AG09309 (cell line): ENCODE measurements around the gene GPC5.
"Not testable (repeated sequence)": the region's sequence is repeated elsewhere in the genome, so short reads cannot be mapped to it uniquely, and the experiment has no call there.

ENCODE experiments used
- DNase-seq: peaks from one replicate; pipeline ENCODE4 v3.0.0-alpha.2; 2010; ENCODE audit warnings: low read depth
- H3K4me3 ChIP-seq: 2 replicates; pipeline ENCODE4 v1.5.1; 2011; ENCODE audit warnings: mild to moderate bottlenecking, low read depth, low read length, moderate library complexity; ENCODE audit not compliant: control insufficient read depth
- TF ChIP-seq, protein P1 (sequence below): IDR thresholded peaks from 2 replicates; pipeline ENCODE4 v1.5.1; 2011; ENCODE audit warnings: mild to moderate bottlenecking, low read depth, low read length, inconsistent platforms; ENCODE audit not compliant: insufficient read depth, control insufficient read depth; ENCODE audit errors: missing control alignments

The GPC5 gene

DNA sequence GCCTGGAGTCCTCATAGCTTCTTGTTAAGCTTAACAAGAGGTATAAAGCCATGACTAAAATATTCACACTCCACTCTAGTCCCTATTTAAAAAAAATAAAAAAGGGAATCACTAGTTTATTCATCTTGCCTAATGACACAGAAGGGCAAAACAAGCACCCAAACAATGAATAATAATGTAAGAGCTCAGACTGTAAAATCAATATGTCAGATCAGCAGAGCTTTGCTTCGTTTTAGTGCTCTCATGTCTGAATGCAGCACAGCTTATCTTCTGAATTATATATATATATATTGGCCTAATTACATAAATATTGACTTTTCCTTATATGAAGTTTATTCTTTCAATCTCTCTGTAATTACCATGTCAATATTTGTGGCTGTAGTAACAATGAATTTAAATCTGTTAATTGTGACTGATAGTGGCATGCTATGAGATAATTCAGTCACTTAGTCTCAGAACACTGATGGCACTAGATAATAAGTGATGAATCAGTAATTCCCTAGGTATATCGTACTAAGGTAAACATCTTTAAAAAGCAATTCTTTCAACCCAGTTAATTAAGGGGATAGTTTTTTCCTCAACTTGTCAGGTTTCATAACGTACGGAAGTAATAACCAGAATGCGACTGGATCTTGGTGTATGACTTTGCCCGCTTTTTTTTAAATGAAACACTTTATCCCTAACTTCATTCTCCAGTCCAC, 1466.3 kb downstream of the GPC5 start:
- no peak overlapping the region for H3K4me3 ChIP-seq
- DNase-seq, result no peak
- TF ChIP-seq, protein P1, sequence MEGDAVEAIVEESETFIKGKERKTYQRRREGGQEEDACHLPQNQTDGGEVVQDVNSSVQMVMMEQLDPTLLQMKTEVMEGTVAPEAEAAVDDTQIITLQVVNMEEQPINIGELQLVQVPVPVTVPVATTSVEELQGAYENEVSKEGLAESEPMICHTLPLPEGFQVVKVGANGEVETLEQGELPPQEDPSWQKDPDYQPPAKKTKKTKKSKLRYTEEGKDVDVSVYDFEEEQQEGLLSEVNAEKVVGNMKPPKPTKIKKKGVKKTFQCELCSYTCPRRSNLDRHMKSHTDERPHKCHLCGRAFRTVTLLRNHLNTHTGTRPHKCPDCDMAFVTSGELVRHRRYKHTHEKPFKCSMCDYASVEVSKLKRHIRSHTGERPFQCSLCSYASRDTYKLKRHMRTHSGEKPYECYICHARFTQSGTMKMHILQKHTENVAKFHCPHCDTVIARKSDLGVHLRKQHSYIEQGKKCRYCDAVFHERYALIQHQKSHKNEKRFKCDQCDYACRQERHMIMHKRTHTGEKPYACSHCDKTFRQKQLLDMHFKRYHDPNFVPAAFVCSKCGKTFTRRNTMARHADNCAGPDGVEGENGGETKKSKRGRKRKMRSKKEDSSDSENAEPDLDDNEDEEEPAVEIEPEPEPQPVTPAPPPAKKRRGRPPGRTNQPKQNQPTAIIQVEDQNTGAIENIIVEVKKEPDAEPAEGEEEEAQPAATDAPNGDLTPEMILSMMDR, result no peak

DNA sequence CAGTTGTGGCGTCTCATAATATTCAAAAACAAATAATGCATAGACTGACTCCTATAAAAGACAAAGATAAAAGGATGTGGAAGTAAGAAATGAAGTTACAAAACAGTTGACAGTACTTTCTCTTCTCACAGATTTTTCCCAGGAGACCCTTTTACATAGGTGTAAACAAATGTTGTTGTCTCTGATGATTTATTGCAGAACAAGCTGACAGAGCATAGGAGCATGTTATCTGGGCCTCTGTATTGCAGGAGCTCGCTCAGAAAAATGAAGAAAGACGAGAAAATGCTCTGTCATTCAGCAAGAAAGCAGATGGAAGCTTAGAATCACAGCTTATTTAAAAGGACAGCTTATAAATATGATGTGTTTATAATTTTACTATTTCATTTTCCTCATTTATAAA, 1474.6 kb downstream of the GPC5 start:
- DNase-seq, result no peak
- TF ChIP-seq, protein P1, result no peak
- H3K4me3 ChIP-seq, result no peak overlapping the region

DNA sequence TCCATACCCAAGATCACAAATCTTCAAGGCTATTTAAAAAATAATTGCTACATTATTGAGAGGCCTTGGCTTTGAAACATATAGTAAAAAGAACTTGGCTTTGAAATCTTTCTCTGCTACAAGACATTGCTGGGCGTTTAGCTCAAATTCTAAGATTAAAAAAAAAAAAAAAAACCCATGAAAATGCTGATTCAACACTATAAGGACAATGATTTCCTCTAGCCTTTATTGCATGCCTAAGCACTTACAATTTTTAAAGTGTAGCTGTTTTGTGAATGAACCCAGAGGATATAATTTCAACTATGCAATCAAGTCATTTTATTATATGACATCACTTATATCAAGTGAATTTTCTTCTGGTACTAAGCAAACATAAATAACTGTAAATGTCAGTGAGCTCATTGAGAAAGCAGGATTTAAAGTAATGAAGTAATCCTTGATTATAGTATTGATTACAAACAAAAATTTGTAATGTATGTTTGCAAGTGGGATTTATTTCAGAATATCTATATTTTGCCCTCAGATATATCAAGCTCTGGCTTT, 1488.2 kb downstream of the GPC5 start:
- DNase-seq, result no peak
- H3K4me3 ChIP-seq, result no peak overlapping the region
- TF ChIP-seq, protein P1, result no peak

DNA sequence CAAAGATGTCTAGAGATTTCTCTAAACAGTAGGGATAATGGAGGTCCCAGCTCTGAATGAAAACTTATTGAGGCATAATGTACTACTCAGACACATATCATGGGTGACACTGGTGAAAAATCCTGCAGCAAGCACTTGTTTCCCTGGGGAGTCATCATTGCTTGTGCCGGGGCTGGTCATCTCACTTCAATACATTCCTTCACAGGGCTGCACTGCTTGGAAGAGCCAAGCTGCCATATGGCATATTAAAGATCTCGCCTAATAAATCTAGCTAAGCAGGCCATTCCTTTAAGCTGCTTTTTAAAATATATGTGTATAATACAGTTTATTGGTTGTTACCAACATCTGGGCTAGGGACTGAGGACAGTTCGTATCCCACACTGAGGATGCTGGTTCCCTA, 1496.0 kb downstream of the GPC5 start:
- no peak for DNase-seq
- no peak overlapping the region for H3K4me3 ChIP-seq
- TF ChIP-seq, protein P1, result no peak

DNA sequence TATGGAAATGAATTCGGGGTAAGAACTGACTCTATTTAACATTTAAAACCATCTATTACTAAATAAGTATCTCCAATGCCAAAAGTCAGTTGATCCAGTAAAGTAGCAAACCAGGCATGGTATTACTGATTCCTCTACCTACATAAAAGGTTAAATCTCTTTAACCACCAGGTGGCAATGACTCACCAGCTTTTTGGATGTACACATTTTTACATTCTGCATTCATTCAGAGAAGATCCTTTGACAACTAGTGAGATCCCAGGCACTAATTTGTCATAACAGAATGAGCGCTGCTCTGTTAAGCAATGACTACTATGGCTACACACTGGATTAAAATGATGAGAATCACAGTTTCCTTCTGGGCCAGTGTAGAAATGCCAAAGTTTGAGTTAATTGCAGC, 1498.4 kb downstream of the GPC5 start:
- DNase-seq, result no peak
- no peak overlapping the region for H3K4me3 ChIP-seq
- TF ChIP-seq, protein P1, result no peak

DNA sequence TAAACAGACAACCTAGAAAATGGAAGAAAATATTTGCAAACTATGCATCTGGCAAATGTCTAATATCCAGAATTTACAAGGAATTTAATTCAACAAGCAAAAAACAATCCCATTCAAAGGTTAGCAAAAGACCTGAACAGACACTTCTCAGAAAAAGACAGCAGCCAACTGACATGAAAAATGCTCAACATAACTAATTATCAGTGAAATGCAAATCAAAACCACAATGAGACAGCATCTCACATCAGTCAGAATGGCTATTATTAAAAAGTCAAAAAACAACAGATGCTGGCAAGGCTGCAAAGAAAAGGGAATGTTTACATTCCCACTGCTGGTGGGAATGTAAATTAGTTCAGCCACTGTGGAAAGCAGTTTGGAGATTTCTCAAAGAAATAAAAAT, 1500.5 kb downstream of the GPC5 start:
- not testable (repeated sequence) for DNase-seq, H3K4me3 ChIP-seq

DNA sequence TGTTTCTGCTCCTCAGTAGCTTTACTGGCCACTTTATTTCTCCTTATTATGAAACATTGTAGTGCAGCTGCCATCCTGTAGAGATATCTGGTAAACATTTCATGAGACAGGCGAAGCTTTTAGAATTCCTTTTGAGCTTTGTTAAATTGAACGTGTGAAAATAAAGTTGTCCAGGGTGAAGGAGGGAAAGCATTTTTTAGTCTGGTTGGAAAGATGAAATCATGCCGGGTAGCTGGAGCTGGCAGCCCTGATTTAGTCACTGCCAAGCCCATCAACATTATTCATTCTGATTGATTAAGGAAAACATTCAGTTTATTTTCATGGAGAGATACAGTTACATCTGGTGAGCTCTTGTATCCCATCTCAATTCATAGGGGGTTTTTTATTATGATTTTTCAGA, 1502.0 kb downstream of the GPC5 start:
- DNase-seq, result no peak
- no peak overlapping the region for H3K4me3 ChIP-seq
- TF ChIP-seq, protein P1, result no peak
